K562 (cell line): Measurements from ENCODE around the gene TBC1D5. TPM values are rescaled to one million over a fixed set of nuclear protein-coding genes. Genes with fewer than 3 reads are reported as not detected.

Experiments
- ATF7 ChIP-seq: fragments of 450-650 bp; IDR thresholded peaks from 2 replicates; pipeline ENCODE4 v1.7.1; 2014; ENCODE audit warnings: mild to moderate bottlenecking, moderate library complexity
- CBX1 ChIP-seq: sonication (generic); IDR thresholded peaks from 2 replicates; pipeline ENCODE4 v1.6.1; 2016; ENCODE audit warnings: antibody characterized with exemption, low read depth, mild to moderate bottlenecking
- DMBX1 ChIP-seq: fragments of 250-450 bp; sonication (Bioruptor Pico); IDR thresholded peaks from 2 replicates; pipeline ENCODE4 v1.8.0; 2022; ENCODE audit warnings: inconsistent platforms, mild to moderate bottlenecking, moderate library complexity, borderline replicate concordance
- EP400 ChIP-seq: fragments of 450-650 bp; IDR thresholded peaks from 2 replicates; pipeline ENCODE4 v1.6.1; 2017; ENCODE audit warnings: antibody characterized with exemption, mild to moderate bottlenecking, moderate library complexity
- HCFC1 ChIP-seq: IDR thresholded peaks from 2 replicates; pipeline ENCODE4 v1.6.1; 2012; ENCODE audit warnings: low read depth, low read length, improper control_type of control experiment
- KLF10 ChIP-seq: fragments of 250-450 bp; sonication (Bioruptor Pico); IDR thresholded peaks from 2 replicates; pipeline ENCODE4 v1.6.1; 2021; ENCODE audit warnings: matching md5 sums
- NCOA2 ChIP-seq, 2 experiments: fragments of 450-650 bp; IDR thresholded peaks; 2 replicates each; pipeline ENCODE4 v1.6.1; 2018; ENCODE audit warnings: mild to moderate bottlenecking in 2 of 2, moderate library complexity in 1 of 2; ENCODE audit not compliant: partially characterized antibody in 2 of 2
- PHB2 ChIP-seq: fragments of 450-650 bp; IDR thresholded peaks from 2 replicates; pipeline ENCODE4 v1.6.1; 2017; ENCODE audit warnings: low read depth
- POLR2AphosphoS5 ChIP-seq: IDR thresholded peaks from 2 replicates; pipeline ENCODE4 v1.6.1; 2011; ENCODE audit warnings: mild to moderate bottlenecking, low read depth, low read length, moderate library complexity; ENCODE audit not compliant: control insufficient read depth, insufficient read depth
- POLR2G ChIP-seq: fragments of 200-400 bp; formaldehyde crosslinking; IDR thresholded peaks from 2 replicates; pipeline ENCODE4 v1.6.1; 2017; ENCODE audit warnings: low read depth, mild to moderate bottlenecking, antibody characterized with exemption, low read length, moderate library complexity
- SMAD1 ChIP-seq: fragments of 150-350 bp; IDR thresholded peaks from 2 replicates; pipeline ENCODE4 v1.6.1; 2014; ENCODE audit warnings: low read length, low read depth; ENCODE audit not compliant: partially characterized antibody
- ZBTB7A ChIP-seq: IDR thresholded peaks from 2 replicates; pipeline ENCODE4 v1.6.1; 2011; ENCODE audit warnings: low read depth, mild to moderate bottlenecking, low read length, moderate library complexity, borderline replicate concordance; ENCODE audit not compliant: control insufficient read depth
- ZNF165 ChIP-seq: fragments of 250-450 bp; sonication (Bioruptor Pico); IDR thresholded peaks from 2 replicates; pipeline ENCODE4 v1.4.0; 2020; ENCODE audit warnings: borderline replicate concordance
- ZNF282 ChIP-seq: sonication (generic); formaldehyde crosslinking; IDR thresholded peaks from 2 replicates; pipeline ENCODE4 v1.8.1; 2023; ENCODE audit warnings: missing genetic modification reagents
- ZNF507 ChIP-seq: conservative IDR thresholded peaks from 2 replicates; pipeline ENCODE4 v1.6.1; 2017; ENCODE audit warnings: missing genetic modification characterization, missing compliant biosample characterization
- ZNF717 ChIP-seq: fragments of 250-450 bp; sonication (Bioruptor Pico); IDR thresholded peaks from 2 replicates; pipeline ENCODE4 v1.5.0; 2021
- ZSCAN29 ChIP-seq: fragments of 450-650 bp; IDR thresholded peaks from 2 replicates; pipeline ENCODE4 v1.6.1; 2017
- polyA plus RNA-seq, 8 experiments: library from polyadenylated mRNA; depleted of rRNA in 4 of 8; stranded (reverse) in 5 of 8; unstranded in 3 of 8; fragments of >200 nt; fragmentation: Nextera tagmentation in 2 of 8; fragmentation: Illumina TruSeq in 1 of 8; extraction: Ambion mirVana in 2 of 8; extraction: Trizol in 1 of 8; gene quantifications; 2 replicates each; pipeline versions ENCODE4 v1.2.1 to v1.2.3, GENCODE V29; 2011 to 2014; ENCODE audit warnings: inconsistent platforms in 1 of 8, missing spikeins in 1 of 8
- total RNA-seq, 7 experiments: library from RNA; depleted of rRNA in 6 of 7; stranded (reverse); fragments of >200 nt in 6 of 7; fragmentation: Illumina TruSeq in 2 of 7; extraction: Trizol in 2 of 7; gene quantifications; 2 replicates each; pipeline versions ENCODE4 v1.2.1 to v1.2.3, GENCODE V29; 2011 to 2021; ENCODE audit warnings: low replicate concordance in 1 of 7
- TF ChIP-seq, protein P1 (sequence below): fragments of 450-650 bp; IDR thresholded peaks from 2 replicates; pipeline ENCODE4 v1.6.1; 2017; ENCODE audit warnings: antibody characterized with exemption, mild to moderate bottlenecking
- TF ChIP-seq, protein P2 (sequence below): fragments of 250-450 bp; sonication (Bioruptor Pico); IDR thresholded peaks from 2 replicates; pipeline ENCODE4 v1.8.0; 2022; ENCODE audit warnings: moderate library complexity, mild to moderate bottlenecking, inconsistent platforms
- TF ChIP-seq, protein P3 (sequence below): sonication (generic); formaldehyde crosslinking; IDR thresholded peaks from 2 replicates; pipeline ENCODE4 v1.9.0; 2022; ENCODE audit warnings: mild to moderate bottlenecking, missing genetic modification reagents
- TF ChIP-seq, protein P4 (sequence below): fragments of 250-450 bp; sonication (Bioruptor Pico); IDR thresholded peaks from 2 replicates; pipeline ENCODE4 v1.5.0; 2022; ENCODE audit warnings: mild to moderate bottlenecking

TBC1D5 gene
- total and polyA plus RNA-seq, 9 of the 15 experiments (the other 6 are each of a cell fraction or from before 2014, with no cell fraction given), result 2.9 to 38.1 (median 25.6) TPM

DNA sequence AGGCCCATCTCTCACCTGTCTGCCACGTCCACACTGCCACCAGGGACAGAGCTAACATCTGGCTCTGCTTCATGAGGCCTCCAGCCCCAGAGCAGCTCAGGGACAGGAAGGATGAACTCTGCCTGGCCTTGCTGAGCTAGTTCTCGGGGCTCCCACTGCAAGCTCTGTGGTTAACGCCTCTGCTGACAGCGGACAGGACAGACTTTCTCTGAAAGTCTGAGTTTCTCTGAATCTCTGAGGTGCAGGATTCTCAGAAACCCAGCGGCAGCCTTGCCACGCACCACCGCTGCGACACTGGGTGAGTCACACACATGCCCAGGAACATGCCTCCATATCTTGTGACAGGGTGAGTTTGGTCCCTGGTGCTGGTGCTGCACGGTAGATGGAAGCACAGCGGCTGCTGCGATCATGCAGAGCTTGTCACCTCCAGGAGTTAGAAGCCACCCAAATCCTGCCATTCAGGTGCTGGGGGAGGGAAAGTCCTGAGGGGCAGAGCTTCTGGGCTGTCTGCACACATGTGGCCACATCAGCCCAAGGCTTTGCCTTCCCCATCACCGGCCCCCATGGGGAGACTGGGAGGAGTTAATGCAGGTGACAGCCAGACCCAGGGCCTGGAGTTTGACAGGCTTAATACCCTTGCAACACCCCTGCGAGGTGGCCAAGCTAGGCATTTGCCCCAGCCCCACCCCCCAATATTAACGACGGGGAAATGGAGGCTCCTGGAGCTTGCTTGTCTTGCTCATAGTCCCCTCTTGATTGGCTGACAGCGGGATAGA is 590.6 kb downstream of the TBC1D5 start (continued):
- no peak for TF ChIP-seq SMAD1
- no peak for TF ChIP-seq POLR2G
- no peak for TF ChIP-seq DMBX1
- TF ChIP-seq NCOA2 (IDR thresholded peaks at IDR 0.05; ENCODE audit: partially characterized antibody in 2 of 2), result no peak
- no peak for TF ChIP-seq ZNF717 (CRISPR knock-in tag)
- TF ChIP-seq, protein P1, sequence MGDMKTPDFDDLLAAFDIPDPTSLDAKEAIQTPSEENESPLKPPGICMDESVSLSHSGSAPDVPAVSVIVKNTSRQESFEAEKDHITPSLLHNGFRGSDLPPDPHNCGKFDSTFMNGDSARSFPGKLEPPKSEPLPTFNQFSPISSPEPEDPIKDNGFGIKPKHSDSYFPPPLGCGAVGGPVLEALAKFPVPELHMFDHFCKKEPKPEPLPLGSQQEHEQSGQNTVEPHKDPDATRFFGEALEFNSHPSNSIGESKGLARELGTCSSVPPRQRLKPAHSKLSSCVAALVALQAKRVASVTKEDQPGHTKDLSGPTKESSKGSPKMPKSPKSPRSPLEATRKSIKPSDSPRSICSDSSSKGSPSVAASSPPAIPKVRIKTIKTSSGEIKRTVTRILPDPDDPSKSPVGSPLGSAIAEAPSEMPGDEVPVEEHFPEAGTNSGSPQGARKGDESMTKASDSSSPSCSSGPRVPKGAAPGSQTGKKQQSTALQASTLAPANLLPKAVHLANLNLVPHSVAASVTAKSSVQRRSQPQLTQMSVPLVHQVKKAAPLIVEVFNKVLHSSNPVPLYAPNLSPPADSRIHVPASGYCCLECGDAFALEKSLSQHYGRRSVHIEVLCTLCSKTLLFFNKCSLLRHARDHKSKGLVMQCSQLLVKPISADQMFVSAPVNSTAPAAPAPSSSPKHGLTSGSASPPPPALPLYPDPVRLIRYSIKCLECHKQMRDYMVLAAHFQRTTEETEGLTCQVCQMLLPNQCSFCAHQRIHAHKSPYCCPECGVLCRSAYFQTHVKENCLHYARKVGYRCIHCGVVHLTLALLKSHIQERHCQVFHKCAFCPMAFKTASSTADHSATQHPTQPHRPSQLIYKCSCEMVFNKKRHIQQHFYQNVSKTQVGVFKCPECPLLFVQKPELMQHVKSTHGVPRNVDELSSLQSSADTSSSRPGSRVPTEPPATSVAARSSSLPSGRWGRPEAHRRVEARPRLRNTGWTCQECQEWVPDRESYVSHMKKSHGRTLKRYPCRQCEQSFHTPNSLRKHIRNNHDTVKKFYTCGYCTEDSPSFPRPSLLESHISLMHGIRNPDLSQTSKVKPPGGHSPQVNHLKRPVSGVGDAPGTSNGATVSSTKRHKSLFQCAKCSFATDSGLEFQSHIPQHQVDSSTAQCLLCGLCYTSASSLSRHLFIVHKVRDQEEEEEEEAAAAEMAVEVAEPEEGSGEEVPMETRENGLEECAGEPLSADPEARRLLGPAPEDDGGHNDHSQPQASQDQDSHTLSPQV, result no peak
- no peak for TF ChIP-seq KLF10
- TF ChIP-seq, protein P2, sequence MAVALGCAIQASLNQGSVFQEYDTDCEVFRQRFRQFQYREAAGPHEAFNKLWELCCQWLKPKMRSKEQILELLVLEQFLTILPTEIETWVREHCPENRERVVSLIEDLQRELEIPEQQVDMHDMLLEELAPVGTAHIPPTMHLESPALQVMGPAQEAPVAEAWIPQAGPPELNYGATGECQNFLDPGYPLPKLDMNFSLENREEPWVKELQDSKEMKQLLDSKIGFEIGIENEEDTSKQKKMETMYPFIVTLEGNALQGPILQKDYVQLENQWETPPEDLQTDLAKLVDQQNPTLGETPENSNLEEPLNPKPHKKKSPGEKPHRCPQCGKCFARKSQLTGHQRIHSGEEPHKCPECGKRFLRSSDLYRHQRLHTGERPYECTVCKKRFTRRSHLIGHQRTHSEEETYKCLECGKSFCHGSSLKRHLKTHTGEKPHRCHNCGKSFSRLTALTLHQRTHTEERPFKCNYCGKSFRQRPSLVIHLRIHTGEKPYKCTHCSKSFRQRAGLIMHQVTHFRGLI, result no peak
- no peak for TF ChIP-seq ZSCAN29
- no peak for TF ChIP-seq ZNF282 (CRISPR knock-in tag)
- TF ChIP-seq, protein P3, sequence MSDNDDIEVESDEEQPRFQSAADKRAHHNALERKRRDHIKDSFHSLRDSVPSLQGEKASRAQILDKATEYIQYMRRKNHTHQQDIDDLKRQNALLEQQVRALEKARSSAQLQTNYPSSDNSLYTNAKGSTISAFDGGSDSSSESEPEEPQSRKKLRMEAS, result 0 out of 2 replicates have a peak, but pooled peaks have one; percentile 31
- TF ChIP-seq CBX1, result no peak; the same call in 1 of the 2 replicates
- TF ChIP-seq POLR2AphosphoS5, result no peak
- TF ChIP-seq HCFC1, result no peak
- no peak for TF ChIP-seq ZNF165 (CRISPR knock-in tag)
- 0 out of 2 replicates have a peak, but pooled peaks have one; percentile 15 for TF ChIP-seq ATF7
- no peak for TF ChIP-seq EP400
- TF ChIP-seq PHB2, result no peak
- TF ChIP-seq, protein P4, sequence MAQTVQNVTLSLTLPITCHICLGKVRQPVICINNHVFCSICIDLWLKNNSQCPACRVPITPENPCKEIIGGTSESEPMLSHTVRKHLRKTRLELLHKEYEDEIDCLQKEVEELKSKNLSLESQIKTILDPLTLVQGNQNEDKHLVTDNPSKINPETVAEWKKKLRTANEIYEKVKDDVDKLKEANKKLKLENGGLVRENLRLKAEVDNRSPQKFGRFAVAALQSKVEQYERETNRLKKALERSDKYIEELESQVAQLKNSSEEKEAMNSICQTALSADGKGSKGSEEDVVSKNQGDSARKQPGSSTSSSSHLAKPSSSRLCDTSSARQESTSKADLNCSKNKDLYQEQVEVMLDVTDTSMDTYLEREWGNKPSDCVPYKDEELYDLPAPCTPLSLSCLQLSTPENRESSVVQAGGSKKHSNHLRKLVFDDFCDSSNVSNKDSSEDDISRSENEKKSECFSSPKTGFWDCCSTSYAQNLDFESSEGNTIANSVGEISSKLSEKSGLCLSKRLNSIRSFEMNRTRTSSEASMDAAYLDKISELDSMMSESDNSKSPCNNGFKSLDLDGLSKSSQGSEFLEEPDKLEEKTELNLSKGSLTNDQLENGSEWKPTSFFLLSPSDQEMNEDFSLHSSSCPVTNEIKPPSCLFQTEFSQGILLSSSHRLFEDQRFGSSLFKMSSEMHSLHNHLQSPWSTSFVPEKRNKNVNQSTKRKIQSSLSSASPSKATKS (CRISPR knock-in tag), result no peak
- no peak for TF ChIP-seq ZBTB7A
- TF ChIP-seq ZNF507 (tag), result no peak
